ENCODE data around the gene TM9SF1. TPM values are rescaled to one million over a fixed set of nuclear protein-coding genes. Genes with fewer than 3 reads are reported as not detected.
A peak's percentile ranks its signal among the peaks of the same experiment; 100 is the strongest.

The TM9SF1 gene
- total and polyA plus RNA-seq, 9 of the 15 experiments (the other 6 are each of a cell fraction or from before 2014, with no cell fraction given), result 5.3 to 20.3 (median 11.8) TPM

DNA sequence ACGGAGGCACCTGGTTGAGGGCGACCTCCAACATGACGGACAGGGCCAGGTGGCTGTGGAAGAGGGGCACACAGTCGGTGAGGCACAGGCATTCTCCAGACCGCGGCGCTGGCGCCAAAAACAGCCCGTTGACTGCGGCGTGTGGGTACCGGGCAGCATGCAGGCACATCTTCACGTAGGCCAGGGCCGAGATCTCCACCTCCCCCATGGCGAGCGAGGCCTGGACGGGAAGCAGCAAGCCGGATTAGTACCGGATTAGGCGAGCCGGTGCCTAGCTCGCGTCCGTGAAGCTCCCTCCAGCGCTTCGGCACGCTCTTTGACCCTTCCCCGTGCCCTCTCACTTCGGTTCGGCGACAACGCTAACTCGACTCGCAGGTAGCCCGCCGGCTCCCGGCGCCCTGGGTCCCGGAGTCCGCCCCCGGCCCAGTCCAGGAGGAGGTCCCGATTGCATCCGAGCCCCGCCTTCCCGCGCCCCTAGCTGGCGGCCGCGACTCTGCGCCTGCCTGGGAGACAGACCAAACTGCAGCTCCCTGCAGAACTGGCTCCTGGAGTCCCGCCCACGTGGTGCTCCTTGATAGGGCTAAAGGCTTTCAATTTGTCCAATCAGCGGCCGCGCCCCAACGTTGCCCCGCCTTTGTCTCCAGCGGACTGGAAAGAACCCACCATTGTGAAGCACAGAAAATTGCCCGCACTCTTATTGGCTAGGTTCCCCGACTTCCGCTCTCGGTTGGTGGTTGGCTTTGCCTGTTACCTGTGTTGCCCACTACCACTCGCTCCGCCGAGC, 54.0 kb downstream of the TM9SF1 start, which contains the start of gene EMC9 (continued):
- TF ChIP-seq KDM5B (IDR thresholded peaks at IDR 0.05; ENCODE audit: insufficient replicate concordance, low read depth, low read length) (peak; percentile 45), ARID2 (IDR thresholded peaks at IDR 0.05) (no peak), KDM1A (IDR thresholded peaks at IDR 0.05) (peak; percentile 34 to 73; a peak in 2 of 4 replicates), ZNF197 (CRISPR knock-in tag; IDR thresholded peaks at IDR 0.05; ENCODE audit: low read depth) (no peak), ZNF124 (CRISPR knock-in tag; IDR thresholded peaks at IDR 0.05) (no peak), MYC (IDR thresholded peaks at IDR 0.05; ENCODE audit: low read depth, low read length) (peak; percentile 31; the same call in 1 of the 2 replicates), MYC (CRISPR knock-in tag; IDR thresholded peaks at IDR 0.05; ENCODE audit: borderline replicate concordance, low read depth) (no peak), MCM3 (IDR thresholded peaks at IDR 0.05) (no peak), ZNF75A (CRISPR knock-in tag; IDR thresholded peaks at IDR 0.05) (no peak), POLR3A (IDR thresholded peaks at IDR 0.05; ENCODE audit: borderline replicate concordance, extremely low read depth, insufficient read depth, insufficient read length) (no peak), NONO (IDR thresholded peaks at IDR 0.05; ENCODE audit: low read depth in 2 of 2, low read length in 1 of 2) (no peak), NUFIP1 (IDR thresholded peaks at IDR 0.05; ENCODE audit: partially characterized antibody) (no peak), CBFA2T3 (IDR thresholded peaks at IDR 0.05) (no peak), ZC3H8 (IDR thresholded peaks at IDR 0.05) (no peak), SMC3 (conservative IDR thresholded peaks at IDR 0.05; ENCODE audit: insufficient read depth, low read depth, low read length) (no peak), NCOA6 (IDR thresholded peaks at IDR 0.05) (no peak), JUN (IDR thresholded peaks at IDR 0.05; ENCODE audit: borderline replicate concordance, low read depth, low read length) (no peak), JUN (CRISPR knock-in tag; IDR thresholded peaks at IDR 0.05; ENCODE audit: borderline replicate concordance) (no peak), SREBF1 (IDR thresholded peaks at IDR 0.05; ENCODE audit: borderline replicate concordance, low read depth, low read length) (no peak)
- TF ChIP-seq, protein P1, sequence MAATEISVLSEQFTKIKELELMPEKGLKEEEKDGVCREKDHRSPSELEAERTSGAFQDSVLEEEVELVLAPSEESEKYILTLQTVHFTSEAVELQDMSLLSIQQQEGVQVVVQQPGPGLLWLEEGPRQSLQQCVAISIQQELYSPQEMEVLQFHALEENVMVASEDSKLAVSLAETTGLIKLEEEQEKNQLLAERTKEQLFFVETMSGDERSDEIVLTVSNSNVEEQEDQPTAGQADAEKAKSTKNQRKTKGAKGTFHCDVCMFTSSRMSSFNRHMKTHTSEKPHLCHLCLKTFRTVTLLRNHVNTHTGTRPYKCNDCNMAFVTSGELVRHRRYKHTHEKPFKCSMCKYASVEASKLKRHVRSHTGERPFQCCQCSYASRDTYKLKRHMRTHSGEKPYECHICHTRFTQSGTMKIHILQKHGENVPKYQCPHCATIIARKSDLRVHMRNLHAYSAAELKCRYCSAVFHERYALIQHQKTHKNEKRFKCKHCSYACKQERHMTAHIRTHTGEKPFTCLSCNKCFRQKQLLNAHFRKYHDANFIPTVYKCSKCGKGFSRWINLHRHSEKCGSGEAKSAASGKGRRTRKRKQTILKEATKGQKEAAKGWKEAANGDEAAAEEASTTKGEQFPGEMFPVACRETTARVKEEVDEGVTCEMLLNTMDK (IDR thresholded peaks at IDR 0.05; ENCODE audit: borderline replicate concordance, insufficient read depth, low read depth, low read length, poor library complexity, severe bottlenecking), result peak; percentile 52
- TF ChIP-seq, protein P2, sequence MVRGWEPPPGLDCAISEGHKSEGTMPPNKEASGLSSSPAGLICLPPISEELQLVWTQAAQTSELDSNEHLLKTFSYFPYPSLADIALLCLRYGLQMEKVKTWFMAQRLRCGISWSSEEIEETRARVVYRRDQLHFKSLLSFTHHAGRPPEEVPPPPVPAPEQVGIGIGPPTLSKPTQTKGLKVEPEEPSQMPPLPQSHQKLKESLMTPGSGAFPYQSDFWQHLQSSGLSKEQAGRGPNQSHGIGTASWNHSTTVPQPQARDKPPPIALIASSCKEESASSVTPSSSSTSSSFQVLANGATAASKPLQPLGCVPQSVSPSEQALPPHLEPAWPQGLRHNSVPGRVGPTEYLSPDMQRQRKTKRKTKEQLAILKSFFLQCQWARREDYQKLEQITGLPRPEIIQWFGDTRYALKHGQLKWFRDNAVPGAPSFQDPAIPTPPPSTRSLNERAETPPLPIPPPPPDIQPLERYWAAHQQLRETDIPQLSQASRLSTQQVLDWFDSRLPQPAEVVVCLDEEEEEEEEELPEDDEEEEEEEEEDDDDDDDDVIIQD (CRISPR knock-in tag; IDR thresholded peaks at IDR 0.05), result no peak
- TF ChIP-seq, protein P3, sequence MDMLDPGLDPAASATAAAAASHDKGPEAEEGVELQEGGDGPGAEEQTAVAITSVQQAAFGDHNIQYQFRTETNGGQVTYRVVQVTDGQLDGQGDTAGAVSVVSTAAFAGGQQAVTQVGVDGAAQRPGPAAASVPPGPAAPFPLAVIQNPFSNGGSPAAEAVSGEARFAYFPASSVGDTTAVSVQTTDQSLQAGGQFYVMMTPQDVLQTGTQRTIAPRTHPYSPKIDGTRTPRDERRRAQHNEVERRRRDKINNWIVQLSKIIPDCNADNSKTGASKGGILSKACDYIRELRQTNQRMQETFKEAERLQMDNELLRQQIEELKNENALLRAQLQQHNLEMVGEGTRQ (CRISPR knock-in tag; IDR thresholded peaks at IDR 0.05), result peak; percentile 79
- TF ChIP-seq, protein P4, sequence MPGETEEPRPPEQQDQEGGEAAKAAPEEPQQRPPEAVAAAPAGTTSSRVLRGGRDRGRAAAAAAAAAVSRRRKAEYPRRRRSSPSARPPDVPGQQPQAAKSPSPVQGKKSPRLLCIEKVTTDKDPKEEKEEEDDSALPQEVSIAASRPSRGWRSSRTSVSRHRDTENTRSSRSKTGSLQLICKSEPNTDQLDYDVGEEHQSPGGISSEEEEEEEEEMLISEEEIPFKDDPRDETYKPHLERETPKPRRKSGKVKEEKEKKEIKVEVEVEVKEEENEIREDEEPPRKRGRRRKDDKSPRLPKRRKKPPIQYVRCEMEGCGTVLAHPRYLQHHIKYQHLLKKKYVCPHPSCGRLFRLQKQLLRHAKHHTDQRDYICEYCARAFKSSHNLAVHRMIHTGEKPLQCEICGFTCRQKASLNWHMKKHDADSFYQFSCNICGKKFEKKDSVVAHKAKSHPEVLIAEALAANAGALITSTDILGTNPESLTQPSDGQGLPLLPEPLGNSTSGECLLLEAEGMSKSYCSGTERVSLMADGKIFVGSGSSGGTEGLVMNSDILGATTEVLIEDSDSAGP (CRISPR knock-in tag; IDR thresholded peaks at IDR 0.05), result no peak
